ENCODE results near the gene COL24A1.

Gene COL24A1

GRCh38 chr1:85857991-85858390, 298.6 kb downstream of the COL24A1 start:
- Histone ChIP-seq H3K27me3 (ENCODE audit: insufficient read depth, low read length) (no peaks in the 10 kb centered on the region), H3K9ac (ENCODE audit: low read length) (no peak overlapping the region), H3K4me3 (ENCODE audit: low read depth, low read length, poor library complexity, severe bottlenecking) (no peak overlapping the region), H3K9me2 (ENCODE audit: low read depth, low read length) (no peaks in the 10 kb centered on the region), H3K9me3 (ENCODE audit: low read length) (no peaks in the 10 kb centered on the region), H4K20me1 (ENCODE audit: insufficient read depth, low read length) (no peaks in the 10 kb centered on the region), H3K4me2 (ENCODE audit: low read length) (no peak overlapping the region), H3K27ac (ENCODE audit: low read depth, low read length, poor library complexity, severe bottlenecking) (no peak overlapping the region), H3F3A (ENCODE audit: insufficient read depth, low read length) (no peaks in the 10 kb centered on the region), H3K36me3 (ENCODE audit: insufficient read depth, low read length) (no peaks in the 10 kb centered on the region), H3K4me1 (ENCODE audit: insufficient read depth, low read length, severe bottlenecking) (no peaks in the 10 kb centered on the region), H3K79me2 (ENCODE audit: insufficient read depth, low read length) (no peaks in the 10 kb centered on the region), H2AFZ (ENCODE audit: low read length) (no peak overlapping the region)
- TF ChIP-seq, protein P1, sequence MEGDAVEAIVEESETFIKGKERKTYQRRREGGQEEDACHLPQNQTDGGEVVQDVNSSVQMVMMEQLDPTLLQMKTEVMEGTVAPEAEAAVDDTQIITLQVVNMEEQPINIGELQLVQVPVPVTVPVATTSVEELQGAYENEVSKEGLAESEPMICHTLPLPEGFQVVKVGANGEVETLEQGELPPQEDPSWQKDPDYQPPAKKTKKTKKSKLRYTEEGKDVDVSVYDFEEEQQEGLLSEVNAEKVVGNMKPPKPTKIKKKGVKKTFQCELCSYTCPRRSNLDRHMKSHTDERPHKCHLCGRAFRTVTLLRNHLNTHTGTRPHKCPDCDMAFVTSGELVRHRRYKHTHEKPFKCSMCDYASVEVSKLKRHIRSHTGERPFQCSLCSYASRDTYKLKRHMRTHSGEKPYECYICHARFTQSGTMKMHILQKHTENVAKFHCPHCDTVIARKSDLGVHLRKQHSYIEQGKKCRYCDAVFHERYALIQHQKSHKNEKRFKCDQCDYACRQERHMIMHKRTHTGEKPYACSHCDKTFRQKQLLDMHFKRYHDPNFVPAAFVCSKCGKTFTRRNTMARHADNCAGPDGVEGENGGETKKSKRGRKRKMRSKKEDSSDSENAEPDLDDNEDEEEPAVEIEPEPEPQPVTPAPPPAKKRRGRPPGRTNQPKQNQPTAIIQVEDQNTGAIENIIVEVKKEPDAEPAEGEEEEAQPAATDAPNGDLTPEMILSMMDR (IDR thresholded peaks at IDR 0.05; ENCODE audit: low read length) = no peak
- TF ChIP-seq EZH2 (IDR thresholded peaks at IDR 0.05; ENCODE audit: borderline replicate concordance, low read length) = no peak

GRCh38 chr1:85850238-85850637, 306.3 kb downstream of the COL24A1 start:
- no peak overlapping the region for H3K4me3 ChIP-seq (ENCODE audit: low read depth, low read length, poor library complexity, severe bottlenecking)

GRCh38 chr1:85849660-85850059, 306.9 kb downstream of the COL24A1 start:
- no peaks in the 10 kb centered on the region for H3K4me1 ChIP-seq (ENCODE audit: insufficient read depth, low read length, severe bottlenecking)
- H3K4me3 ChIP-seq (ENCODE audit: low read depth, low read length, poor library complexity, severe bottlenecking) = no peak overlapping the region
- no peaks in the 10 kb centered on the region for H3K9me2 ChIP-seq (ENCODE audit: low read depth, low read length)
- no peaks in the 10 kb centered on the region for H4K20me1 ChIP-seq (ENCODE audit: insufficient read depth, low read length)
- H3K4me2 ChIP-seq (ENCODE audit: low read length) = no peak overlapping the region
- no peaks in the 10 kb centered on the region for H3F3A ChIP-seq (ENCODE audit: insufficient read depth, low read length)
- no peaks in the 10 kb centered on the region for H3K9me3 ChIP-seq (ENCODE audit: low read length)
- H3K79me2 ChIP-seq (ENCODE audit: insufficient read depth, low read length) = no peaks in the 10 kb centered on the region
- H3K9ac ChIP-seq (ENCODE audit: low read length) = no peak overlapping the region
- no peak overlapping the region for H3K27ac ChIP-seq (ENCODE audit: low read depth, low read length, poor library complexity, severe bottlenecking)
- H3K36me3 ChIP-seq (ENCODE audit: insufficient read depth, low read length) = no peaks in the 10 kb centered on the region
- TF ChIP-seq, protein P1 (IDR thresholded peaks at IDR 0.05; ENCODE audit: low read length) = no peak
- no peak overlapping the region for H2AFZ ChIP-seq (ENCODE audit: low read length)
- H3K27me3 ChIP-seq (ENCODE audit: insufficient read depth, low read length) = no peaks in the 10 kb centered on the region

More at GRCh38 chr1:85850238-85850637, 306.3 kb downstream of the COL24A1 start:
- Histone ChIP-seq H3K27me3 (ENCODE audit: insufficient read depth, low read length) (no peaks in the 10 kb centered on the region), H3K79me2 (ENCODE audit: insufficient read depth, low read length) (no peaks in the 10 kb centered on the region), H3K9me3 (ENCODE audit: low read length) (no peaks in the 10 kb centered on the region), H3K9ac (ENCODE audit: low read length) (no peak overlapping the region), H3F3A (ENCODE audit: insufficient read depth, low read length) (no peaks in the 10 kb centered on the region), H3K9me2 (ENCODE audit: low read depth, low read length) (no peaks in the 10 kb centered on the region), H4K20me1 (ENCODE audit: insufficient read depth, low read length) (no peaks in the 10 kb centered on the region), H3K4me2 (ENCODE audit: low read length) (no peak overlapping the region), H3K27ac (ENCODE audit: low read depth, low read length, poor library complexity, severe bottlenecking) (no peak overlapping the region), H2AFZ (ENCODE audit: low read length) (no peak overlapping the region), H3K4me1 (ENCODE audit: insufficient read depth, low read length, severe bottlenecking) (no peaks in the 10 kb centered on the region), H3K36me3 (ENCODE audit: insufficient read depth, low read length) (no peaks in the 10 kb centered on the region)
- no peak for TF ChIP-seq EZH2 (IDR thresholded peaks at IDR 0.05; ENCODE audit: borderline replicate concordance, low read length)
- TF ChIP-seq, protein P1 (IDR thresholded peaks at IDR 0.05; ENCODE audit: low read length) = no peak

All from OCI-LY1 (cell line).